ENCODE results near the gene MAGIX.
A peak's percentile ranks its signal among the peaks of the same experiment; 100 is the strongest.
"Not testable (repeated sequence)": the region's sequence is repeated elsewhere in the genome, so short reads cannot be mapped to it uniquely, and the experiment has no call there.

Gene MAGIX

DNA sequence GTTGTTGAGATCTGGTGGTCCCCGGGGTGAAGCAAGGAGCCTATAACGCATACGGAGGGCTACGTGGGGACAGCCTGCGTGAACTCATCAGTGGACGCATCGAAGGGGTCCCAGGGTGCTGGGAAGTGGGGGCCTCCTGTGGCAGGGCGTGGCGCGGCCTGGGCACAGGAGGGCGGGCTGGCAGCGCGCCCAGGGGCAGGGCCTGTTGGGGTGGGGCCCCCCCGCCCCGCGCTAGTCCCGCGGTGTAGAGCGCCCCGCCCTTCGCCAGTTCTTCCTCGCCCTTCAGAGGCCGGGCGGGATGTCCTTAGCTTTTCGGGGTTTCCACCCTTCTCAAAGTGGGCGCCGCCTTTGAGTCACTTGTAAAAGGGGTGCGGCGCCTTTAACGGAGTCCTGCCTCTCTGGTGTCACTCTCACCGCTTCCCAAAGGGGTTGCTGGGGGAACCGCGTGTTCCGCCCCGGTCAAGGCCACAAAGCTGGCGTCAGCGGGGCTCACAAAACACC, 9.8 kb downstream of the MAGIX start:
- TF ChIP-seq, protein P1, sequence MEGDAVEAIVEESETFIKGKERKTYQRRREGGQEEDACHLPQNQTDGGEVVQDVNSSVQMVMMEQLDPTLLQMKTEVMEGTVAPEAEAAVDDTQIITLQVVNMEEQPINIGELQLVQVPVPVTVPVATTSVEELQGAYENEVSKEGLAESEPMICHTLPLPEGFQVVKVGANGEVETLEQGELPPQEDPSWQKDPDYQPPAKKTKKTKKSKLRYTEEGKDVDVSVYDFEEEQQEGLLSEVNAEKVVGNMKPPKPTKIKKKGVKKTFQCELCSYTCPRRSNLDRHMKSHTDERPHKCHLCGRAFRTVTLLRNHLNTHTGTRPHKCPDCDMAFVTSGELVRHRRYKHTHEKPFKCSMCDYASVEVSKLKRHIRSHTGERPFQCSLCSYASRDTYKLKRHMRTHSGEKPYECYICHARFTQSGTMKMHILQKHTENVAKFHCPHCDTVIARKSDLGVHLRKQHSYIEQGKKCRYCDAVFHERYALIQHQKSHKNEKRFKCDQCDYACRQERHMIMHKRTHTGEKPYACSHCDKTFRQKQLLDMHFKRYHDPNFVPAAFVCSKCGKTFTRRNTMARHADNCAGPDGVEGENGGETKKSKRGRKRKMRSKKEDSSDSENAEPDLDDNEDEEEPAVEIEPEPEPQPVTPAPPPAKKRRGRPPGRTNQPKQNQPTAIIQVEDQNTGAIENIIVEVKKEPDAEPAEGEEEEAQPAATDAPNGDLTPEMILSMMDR (conservative IDR thresholded peaks at IDR 0.05; ENCODE audit: low read depth, low read length), result no peak
- Histone ChIP-seq H3K9ac (peak overlapping the region; percentile 85), H3K79me2 (ENCODE audit: insufficient read depth, low read depth) (peaks cover 17% of the 10 kb centered on the region; the same call in 1 of the 2 replicates), H3K27me3 (ENCODE audit: insufficient read depth, low read depth) (no peaks in the 10 kb centered on the region), H2AFZ (ENCODE audit: low read depth) (peak overlapping the region; percentile 52; the same call in 1 of the 2 replicates), H4K20me1 (ENCODE audit: insufficient read depth) (no peaks in the 10 kb centered on the region), H3K4me2 (peak overlapping the region; percentile 80; the same call in 1 of the 2 replicates), H3K4me3 (IDR thresholded peaks at IDR 0.05; ENCODE audit: insufficient read depth, low read depth, low read length) (no peak overlapping the region), H3K4me1 (ENCODE audit: low read depth, poor library complexity, severe bottlenecking) (peaks cover 43% of the 10 kb centered on the region), H3K27ac (peak overlapping the region; percentile 85), H3K36me3 (ENCODE audit: insufficient read depth) (no peaks in the 10 kb centered on the region)

DNA sequence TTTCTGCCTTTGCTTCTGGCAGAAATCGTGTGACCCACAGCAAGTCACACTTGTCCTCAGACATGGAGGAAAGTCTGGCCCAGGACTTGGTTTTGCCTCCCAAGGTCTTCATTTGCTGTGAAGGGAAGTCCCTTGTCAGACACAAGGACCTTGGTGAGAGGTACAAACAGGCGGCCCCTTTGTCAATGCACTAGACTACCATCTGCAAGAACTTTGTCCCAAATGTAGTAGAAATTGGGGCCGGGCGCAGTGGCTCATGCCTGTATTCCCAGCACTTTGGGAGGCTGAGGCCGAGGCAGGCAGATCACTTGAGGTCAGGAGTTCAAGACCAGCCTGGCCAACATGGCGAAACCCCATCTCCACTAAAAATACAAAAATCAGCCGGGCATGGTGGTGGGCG, 11.0 kb downstream of the MAGIX start:
- not testable (repeated sequence) for H3K27me3 ChIP-seq (ENCODE audit: insufficient read depth, low read depth); H3K27ac ChIP-seq; H3K4me3 ChIP-seq (IDR thresholded peaks at IDR 0.05; ENCODE audit: insufficient read depth, low read depth, low read length); H3K36me3 ChIP-seq (ENCODE audit: insufficient read depth); H3K9ac ChIP-seq; H4K20me1 ChIP-seq (ENCODE audit: insufficient read depth); H2AFZ ChIP-seq (ENCODE audit: low read depth)
- Histone ChIP-seq H3K79me2 (ENCODE audit: insufficient read depth, low read depth) (peaks cover 17% of the 10 kb centered on the region; the same call in 1 of the 2 replicates), H3K4me1 (ENCODE audit: low read depth, poor library complexity, severe bottlenecking) (peaks cover 34% of the 10 kb centered on the region), H3K4me2 (peak overlapping the region; percentile 80)

DNA sequence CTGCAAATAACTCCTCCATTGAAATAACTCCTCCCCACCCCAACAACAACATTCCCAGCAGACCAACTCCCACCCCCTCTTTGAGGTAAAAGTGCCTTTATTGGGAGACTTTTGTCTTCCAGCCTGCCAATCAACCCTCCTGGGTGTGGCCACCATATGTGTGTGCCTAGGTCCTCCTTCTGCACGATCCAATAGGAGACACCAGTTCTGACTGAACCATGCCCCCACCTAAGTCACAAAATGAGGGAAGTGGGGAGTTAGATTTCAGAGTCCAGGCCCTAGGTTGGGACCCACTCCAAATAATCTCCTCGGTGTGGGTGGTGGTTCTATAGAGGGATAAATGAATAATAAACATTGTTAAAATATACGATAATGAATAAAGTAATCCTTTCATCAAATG, 12.2 kb downstream of the MAGIX start:
- TF ChIP-seq, protein P1 (conservative IDR thresholded peaks at IDR 0.05; ENCODE audit: low read depth, low read length), result no peak
- Histone ChIP-seq H3K9ac (no peak overlapping the region), H3K4me1 (ENCODE audit: low read depth, poor library complexity, severe bottlenecking) (peaks cover 22% of the 10 kb centered on the region), H3K79me2 (ENCODE audit: insufficient read depth, low read depth) (peaks cover 17% of the 10 kb centered on the region; the same call in 1 of the 2 replicates), H3K36me3 (ENCODE audit: insufficient read depth) (no peaks in the 10 kb centered on the region), H3K4me2 (no peak overlapping the region), H3K4me3 (IDR thresholded peaks at IDR 0.05; ENCODE audit: insufficient read depth, low read depth, low read length) (no peak overlapping the region), H2AFZ (ENCODE audit: low read depth) (no peak overlapping the region), H3K27ac (no peak overlapping the region), H3K27me3 (ENCODE audit: insufficient read depth, low read depth) (no peaks in the 10 kb centered on the region), H4K20me1 (ENCODE audit: insufficient read depth) (no peaks in the 10 kb centered on the region)

DNA sequence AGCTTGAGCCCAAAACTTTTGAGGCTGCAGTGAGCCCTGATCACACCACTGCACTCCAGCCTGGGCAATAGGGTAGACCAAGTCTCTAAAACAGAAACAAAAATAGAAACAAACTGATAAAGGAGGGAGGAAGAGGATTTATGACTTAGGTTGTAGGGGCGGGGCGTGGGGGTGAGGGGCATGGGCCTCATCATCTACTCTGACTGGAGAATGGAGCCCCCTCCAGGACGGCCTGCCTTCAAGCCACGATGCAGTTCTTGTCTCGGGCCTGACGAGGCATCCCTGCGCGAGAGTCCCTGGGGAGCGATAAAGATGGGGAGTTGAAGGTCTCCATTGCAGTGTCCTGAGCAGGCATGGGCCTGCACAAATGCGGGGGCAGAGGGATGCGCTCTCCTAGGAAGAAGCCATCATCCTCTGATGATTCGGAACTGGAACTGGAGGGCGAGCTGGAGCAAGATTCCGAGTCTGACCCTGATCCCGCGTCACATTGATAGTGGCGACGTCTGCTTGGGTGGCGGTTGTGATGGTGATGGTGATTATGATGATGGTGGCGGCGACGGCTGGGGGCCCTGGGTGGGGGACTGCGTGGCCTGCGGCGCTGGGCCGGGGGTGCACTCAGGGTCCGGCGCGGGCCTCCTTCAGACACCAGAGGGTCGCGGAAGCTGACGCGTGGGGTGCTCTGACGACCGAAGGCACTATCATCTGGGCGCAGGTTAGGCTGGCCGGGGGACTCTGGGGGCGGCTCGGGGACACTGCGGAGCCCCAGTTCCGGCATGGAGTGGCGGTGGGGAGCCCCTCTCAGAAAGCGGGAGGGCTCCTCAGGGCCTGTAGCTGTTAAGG, 13.1 kb downstream of the MAGIX start:
- Histone ChIP-seq H4K20me1 (ENCODE audit: insufficient read depth) (no peaks in the 10 kb centered on the region), H2AFZ (ENCODE audit: low read depth) (no peak overlapping the region), H3K27ac (no peak overlapping the region), H3K4me2 (no peak overlapping the region), H3K4me1 (ENCODE audit: low read depth, poor library complexity, severe bottlenecking) (peaks cover 20% of the 10 kb centered on the region), H3K36me3 (ENCODE audit: insufficient read depth) (no peaks in the 10 kb centered on the region), H3K79me2 (ENCODE audit: insufficient read depth, low read depth) (peaks cover 17% of the 10 kb centered on the region; the same call in 1 of the 2 replicates), H3K27me3 (ENCODE audit: insufficient read depth, low read depth) (no peaks in the 10 kb centered on the region), H3K4me3 (IDR thresholded peaks at IDR 0.05; ENCODE audit: insufficient read depth, low read depth, low read length) (no peak overlapping the region), H3K9ac (no peak overlapping the region)
- TF ChIP-seq, protein P1 (conservative IDR thresholded peaks at IDR 0.05; ENCODE audit: low read depth, low read length), result no peak

Measured in KMS-11 (cell line).